GM13976 (cell line): ENCODE measurements around the gene SLC22A31.

ENCODE experiments used
- DNase-seq: peaks from one replicate; pipeline ENCODE4 v3.0.0; 2012; ENCODE audit warnings: low spot score
- in situ Hi-C: fragments of 300-500 bp; cut with MboI; formaldehyde crosslinking; loops from one replicate; pipeline ENCODE4 v1.12.0; 2022; ENCODE audit warnings: low sequenced_read_pairs, mixed read lengths, inconsistent platforms; ENCODE audit not compliant: unreplicated experiment
- TF ChIP-seq, protein P1 (sequence below): IDR thresholded peaks from 2 replicates; pipeline ENCODE4 v1.5.1; 2012; ENCODE audit warnings: borderline replicate concordance, mild to moderate bottlenecking; ENCODE audit not compliant: insufficient read depth; ENCODE audit errors: extremely low read depth, missing control alignments, control extremely low read depth

SLC22A31 gene

GRCh38 chr16:89243664-89244063, 43.3 kb upstream of the SLC22A31 start:
- no peak for DNase-seq
- TF ChIP-seq, protein P1, sequence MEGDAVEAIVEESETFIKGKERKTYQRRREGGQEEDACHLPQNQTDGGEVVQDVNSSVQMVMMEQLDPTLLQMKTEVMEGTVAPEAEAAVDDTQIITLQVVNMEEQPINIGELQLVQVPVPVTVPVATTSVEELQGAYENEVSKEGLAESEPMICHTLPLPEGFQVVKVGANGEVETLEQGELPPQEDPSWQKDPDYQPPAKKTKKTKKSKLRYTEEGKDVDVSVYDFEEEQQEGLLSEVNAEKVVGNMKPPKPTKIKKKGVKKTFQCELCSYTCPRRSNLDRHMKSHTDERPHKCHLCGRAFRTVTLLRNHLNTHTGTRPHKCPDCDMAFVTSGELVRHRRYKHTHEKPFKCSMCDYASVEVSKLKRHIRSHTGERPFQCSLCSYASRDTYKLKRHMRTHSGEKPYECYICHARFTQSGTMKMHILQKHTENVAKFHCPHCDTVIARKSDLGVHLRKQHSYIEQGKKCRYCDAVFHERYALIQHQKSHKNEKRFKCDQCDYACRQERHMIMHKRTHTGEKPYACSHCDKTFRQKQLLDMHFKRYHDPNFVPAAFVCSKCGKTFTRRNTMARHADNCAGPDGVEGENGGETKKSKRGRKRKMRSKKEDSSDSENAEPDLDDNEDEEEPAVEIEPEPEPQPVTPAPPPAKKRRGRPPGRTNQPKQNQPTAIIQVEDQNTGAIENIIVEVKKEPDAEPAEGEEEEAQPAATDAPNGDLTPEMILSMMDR: no peak
- in situ Hi-C loops: no loop called here

DNA sequence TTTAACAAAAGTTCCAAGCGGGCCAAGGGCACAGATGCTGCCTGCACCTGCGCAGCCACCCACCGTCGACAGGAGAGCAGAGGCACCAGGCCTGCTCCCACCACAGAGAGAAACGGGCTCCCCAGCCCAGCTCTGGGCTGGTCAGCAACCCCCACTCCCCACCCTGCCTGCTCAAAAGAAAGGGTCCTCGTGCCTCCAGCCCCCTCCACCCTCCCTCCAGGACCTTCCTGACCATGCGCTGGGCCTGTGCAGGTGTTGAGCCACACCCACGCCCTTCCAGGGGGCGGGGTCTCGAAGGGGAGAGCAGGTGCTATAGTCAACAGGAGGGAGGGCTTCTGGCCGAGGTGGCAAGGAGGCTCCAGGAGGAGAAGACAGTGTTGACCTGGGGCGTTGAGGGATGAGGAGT, 42.5 kb upstream of the SLC22A31 start:
- in situ Hi-C loops: no loop called here
- TF ChIP-seq, protein P1: no peak
- DNase-seq: no peak

- peak; percentile 86 for DNase-seq
- in situ Hi-C loops: no loop called here
- TF ChIP-seq, protein P1: no peak
Measured at GRCh38 chr16:89241187-89242007, 41.1 kb upstream of the SLC22A31 start.

- DNase-seq: no peak
- in situ Hi-C loops: no loop called here
- TF ChIP-seq, protein P1: no peak
Measured at GRCh38 chr16:89237733-89238132, 37.4 kb upstream of the SLC22A31 start.

- DNase-seq: no peak
- TF ChIP-seq, protein P1: no peak
- in situ Hi-C loops: no loop called here
Measured at GRCh38 chr16:89233678-89234490, 33.5 kb upstream of the SLC22A31 start.

- in situ Hi-C loops: no loop called here
- TF ChIP-seq, protein P1: no peak
- no peak for DNase-seq
Measured at GRCh38 chr16:89232107-89232506, 31.8 kb upstream of the SLC22A31 start.
